ELF-1 (cell line): ENCODE results near the gene AKR7A3.
"Not testable (repeated sequence)": the region's sequence is repeated elsewhere in the genome, so short reads cannot be mapped to it uniquely, and the experiment has no call there.

Experiments
- DNase-seq: peaks from one replicate; pipeline ENCODE4 v3.0.0-alpha.2; 2016; ENCODE audit warnings: low read depth, low spot score

AKR7A3 gene

GRCh38 chr1:19319196-19319595 lies 30.6 kb upstream of the AKR7A3 start:
- no peak for DNase-seq

DNA sequence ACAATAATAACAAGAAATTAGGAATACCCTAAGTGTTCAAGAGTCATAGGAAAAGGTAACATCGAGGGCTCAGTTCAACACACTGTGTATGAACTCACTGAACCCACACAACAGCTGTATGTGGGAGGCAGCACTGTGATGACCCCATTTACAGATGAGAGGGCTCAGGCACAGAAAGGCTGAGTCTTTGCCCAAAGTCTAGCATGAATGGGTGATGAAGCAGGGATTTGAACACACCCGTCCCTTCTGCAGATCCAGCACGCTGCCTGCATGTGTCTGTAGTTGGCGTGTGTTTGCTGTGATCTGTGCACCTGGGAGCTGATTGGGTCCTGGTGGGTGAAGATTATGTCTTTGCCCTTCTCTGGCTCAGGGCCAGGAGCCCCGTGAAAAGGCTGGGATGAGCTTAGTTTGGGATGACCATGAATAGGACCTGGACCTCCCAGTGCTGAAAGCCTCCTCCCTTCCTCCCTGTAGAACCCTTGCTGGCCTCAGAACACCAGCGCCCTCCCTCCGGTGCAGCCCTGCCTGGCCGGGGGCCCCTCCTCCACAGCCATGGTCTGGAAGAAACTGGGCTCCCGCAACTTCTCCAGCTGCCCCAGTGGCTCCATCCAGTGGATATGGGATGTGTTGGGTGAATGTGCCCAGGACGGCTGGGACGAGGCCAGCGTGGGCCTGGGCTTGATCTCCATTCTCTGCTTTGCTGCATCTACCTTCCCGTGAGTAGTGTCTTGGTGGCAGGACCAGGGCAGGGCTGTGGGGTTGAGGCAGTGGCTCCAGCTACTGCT lies 28.7 kb upstream of the AKR7A3 start:
- peak; percentile 52 for DNase-seq

- no peak for DNase-seq
Measured at GRCh38 chr1:19315378-19316198, 27.0 kb upstream of the AKR7A3 start.

DNA sequence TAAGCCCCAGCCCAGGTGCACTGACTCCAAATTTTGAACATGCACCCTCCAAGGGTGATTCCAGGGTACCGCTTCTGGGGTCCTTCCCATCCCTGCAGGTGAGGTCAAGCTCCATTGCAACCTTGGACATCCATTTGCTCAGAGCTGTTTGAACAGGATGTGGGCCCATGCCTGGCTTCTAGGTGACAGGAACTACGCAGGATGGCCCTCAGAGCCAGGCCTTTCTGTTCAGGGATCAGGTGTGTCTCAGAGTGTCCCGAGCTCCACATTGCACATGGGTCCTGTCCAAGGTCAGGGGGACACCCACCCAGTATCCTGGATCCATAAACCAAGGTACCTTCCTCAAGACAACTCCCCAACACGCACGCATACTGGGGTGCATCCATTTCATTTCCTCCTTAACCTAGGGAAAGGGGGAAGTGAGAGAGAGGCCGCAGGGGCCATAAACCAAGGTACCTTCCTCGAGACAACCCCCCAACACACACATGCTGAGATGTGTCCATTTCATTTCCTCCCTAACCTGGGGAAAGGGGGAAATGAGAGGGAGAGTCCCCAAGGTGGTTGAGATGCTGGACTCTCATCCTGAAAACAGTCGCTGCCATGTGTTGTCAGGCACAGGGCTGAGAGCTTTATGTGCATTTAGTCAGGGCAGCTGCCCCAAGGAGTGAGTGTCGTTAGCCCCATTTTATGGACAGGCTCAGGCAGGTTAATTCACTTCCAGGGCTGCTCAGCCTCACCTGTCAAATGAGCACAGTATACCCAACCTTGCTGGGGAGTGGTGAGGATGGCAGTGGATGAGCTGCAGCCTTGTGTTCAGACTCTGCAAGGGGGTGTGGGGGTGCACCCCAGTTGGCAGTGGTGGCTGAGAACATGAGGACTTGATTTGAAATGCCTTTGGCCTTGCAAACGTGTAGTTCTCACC lies 25.7 kb upstream of the AKR7A3 start:
- DNase-seq = no peak

DNA sequence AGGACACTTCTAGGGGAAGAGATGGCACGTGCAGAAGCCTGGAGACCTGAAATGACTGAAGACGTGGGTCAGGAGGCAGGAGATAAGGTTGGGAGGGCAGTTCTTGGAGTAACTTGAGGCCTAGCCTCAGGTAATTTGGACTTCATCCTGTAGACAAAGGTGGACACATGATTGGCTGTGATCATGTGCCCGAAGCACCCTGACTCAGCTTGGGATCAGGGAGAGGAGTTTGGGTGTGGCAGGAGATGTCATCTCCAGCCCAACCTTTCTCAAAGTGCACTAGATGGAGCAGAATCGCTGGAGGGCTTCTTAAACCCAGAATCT lies 25.0 kb upstream of the AKR7A3 start:
- no peak for DNase-seq

- DNase-seq = no peak
Measured at GRCh38 chr1:19312782-19313635, 24.4 kb upstream of the AKR7A3 start.

DNA sequence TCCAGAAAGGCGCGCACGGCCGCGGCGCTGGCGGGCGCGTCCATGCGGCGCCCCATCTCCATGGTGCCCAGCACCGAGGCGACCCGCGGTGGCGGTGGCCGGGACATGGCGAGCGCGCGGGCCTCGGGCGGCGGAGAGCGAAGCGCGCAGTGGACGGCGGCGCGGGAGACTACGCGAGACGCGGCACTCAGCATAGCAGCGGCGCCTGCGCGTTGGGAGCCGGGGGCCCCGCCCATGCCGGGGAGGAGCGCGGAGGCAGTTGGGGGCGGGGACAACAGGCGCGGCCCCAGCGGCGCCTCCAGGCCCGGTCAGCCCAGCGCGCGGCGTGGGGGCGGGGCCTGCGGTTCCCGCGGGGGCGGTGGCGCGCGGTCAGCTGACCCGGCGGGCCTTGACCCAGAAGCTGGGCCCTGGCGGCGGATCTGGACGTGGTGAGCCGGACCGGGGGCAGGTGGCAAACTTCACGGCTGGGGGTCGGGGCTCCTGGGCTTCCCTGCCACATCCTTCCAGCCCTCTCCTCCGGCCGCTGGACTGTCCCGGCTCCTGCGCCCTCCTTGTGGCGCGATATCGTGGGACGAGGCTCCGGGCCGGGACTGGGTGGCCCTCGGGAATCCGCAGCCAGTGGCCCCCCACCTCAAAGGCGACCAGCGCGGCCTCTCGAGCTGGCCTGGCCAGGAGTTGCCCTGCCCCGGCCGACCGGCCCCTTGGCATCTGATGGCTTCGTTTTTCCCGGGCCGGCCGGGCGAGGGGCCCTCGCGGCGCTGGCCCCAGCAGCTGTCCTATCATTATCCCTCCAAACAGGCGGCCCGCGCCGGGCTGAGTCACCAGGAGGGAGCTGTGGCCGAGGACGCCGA lies 23.6 kb upstream of the AKR7A3 start, which contains the start of the genes AKR7A2 and SLC66A1:
Gene AKR7A2, minus strand, starts transcription at position 214 of the 851 bp plus-strand sequence. Its CDS starts 20 bp downstream, at position 194.
Gene SLC66A1, plus strand, starts transcription at position 396 of the 851 bp plus-strand sequence. CDS start 5,352 bp downstream, outside the sequence.
- DNase-seq = peak; percentile 91

DNA sequence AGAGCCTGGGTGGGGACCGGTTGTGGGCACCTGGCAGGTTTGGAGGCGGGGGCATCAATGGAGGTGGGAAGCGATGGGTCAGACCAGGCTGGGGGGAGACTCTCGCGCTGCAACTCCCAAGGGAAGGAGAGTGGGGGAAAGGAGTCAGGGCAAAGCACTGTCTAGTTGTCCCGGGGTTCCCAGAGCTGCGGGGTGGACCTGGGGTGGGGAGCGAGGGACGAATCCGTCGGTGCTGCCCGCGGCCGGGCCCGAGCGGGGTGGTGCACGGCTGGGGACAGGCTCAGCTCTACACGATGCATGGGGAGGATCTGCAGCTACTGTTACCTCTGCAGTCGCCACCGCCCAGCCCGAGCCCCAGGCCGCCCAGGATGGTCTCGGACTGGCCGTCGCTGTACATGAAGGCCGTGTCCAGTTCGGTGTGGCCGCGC lies 22.9 kb upstream of the AKR7A3 start:
- no peak for DNase-seq

GRCh38 chr1:19310720-19311502 lies 22.3 kb upstream of the AKR7A3 start:
- peak; percentile 25 for DNase-seq

DNA sequence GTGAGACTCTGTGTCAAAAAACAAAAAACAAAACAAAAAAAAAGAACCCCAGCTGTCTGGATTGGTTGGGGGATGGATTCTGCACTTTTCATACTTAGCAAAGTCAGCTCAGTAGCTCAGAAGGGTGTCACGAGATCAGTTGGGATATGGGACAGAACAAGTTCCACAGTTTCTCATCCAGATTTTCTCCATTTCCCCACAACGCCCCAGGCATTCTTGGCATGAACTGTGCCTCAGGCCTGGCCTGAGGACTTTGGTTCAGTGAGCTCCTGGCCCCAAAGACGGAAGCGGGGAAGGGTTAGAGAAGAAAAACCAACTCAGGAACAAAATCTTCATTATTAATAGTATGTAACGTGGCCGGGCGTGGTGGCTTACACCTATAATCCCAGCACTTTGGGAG lies 21.5 kb upstream of the AKR7A3 start:
- DNase-seq = no peak

GRCh38 chr1:19309123-19309813 lies 20.7 kb upstream of the AKR7A3 start:
- no peak for DNase-seq

DNA sequence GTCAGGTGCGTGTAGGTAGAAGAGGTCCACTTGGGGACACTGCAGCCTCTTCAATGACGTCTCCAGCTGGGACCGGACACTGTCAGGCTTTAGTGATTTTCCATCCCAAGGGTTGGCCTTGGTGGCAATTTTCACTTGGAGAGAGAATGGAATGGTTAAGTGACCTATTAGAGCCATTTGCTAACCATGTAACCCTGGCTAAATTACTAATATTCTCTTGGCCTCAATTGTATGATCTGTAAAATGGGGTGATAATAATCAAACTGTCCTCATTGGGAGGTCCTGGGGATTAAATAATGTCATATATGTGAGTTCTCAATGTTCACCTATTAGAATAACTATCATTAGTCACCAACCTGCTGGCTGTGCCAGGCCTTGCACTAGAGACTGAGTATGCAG lies 19.9 kb upstream of the AKR7A3 start:
- DNase-seq = no peak

DNA sequence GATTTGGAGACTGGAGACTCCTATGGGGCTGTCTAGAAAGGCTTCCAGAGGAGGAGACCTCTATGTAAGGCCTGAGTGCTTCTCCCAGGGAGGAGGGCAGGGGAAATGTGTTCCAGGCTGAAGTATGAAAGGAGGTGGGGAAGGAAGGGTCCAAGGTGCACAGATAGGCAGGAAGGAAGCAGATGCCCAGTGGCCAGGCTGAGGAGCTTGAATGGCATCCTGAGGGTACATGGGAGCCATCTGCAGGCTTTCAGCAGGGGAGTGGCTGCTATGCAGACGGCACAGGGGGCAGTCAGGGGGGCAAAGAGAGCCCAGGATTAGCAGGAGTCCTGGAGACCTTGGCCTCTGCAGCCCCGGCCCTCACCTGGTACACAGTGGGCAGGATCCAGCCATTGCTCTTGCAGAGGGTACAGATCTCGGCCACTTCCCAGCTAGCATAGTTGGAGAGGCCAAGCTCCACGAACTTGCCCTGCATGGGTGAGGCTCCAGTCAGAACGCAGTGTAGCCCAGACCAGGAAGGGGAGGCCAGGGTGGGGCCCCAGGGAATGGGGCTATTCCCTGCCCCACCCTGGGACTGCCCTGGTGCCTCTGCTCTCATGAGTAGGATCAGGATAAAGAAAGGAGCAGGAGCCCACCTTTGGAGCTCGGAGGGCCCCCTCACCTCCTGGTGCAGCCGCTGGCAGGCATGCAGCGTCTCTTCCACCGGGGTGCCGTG lies 19.4 kb upstream of the AKR7A3 start:
- no peak for DNase-seq

DNA sequence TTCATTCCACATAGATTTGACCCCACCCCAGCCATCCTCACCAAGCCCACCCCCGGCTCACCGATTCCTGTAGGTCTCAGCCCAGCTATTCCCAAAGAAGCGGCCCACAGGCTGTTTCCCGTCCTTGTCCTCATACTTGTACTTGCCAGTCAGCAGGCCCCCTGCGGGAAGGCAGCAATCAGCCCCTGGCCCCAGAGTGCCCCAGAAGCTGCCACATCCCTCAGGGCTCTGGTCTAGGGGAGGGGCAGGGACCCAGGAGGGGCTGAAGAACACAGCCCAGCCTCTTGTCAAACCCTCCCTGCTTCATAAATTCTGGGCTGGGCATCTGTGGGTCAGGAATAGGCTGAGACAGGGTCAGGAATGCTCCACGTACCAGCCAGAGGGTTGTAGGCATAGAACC lies 18.4 kb upstream of the AKR7A3 start:
- DNase-seq = no peak

GRCh38 chr1:19305880-19306279 lies 17.3 kb upstream of the AKR7A3 start:
- DNase-seq = no peak

DNA sequence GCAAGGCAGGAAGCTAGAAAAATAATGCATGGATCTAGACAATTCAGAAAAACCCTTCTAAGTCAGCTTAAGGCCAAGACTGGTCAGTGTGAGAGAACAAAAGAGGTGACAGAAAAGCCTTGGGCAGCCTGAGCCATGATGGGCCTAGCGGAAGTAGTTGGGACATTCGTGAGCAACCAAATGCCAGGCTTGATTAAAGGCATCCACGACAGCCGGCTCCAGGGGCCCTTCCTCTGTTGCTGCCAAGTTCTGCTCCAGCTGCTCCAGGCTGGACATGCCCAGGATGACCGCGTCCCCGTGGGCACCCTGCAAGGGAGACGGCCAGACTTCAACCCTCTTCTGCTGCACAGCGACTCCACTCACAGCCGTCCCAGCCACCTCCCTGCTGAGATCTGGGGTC lies 15.5 kb upstream of the AKR7A3 start:
- not testable (repeated sequence) for DNase-seq

GRCh38 chr1:19300211-19300610 lies 11.6 kb upstream of the AKR7A3 start:
- no peak for DNase-seq

DNA sequence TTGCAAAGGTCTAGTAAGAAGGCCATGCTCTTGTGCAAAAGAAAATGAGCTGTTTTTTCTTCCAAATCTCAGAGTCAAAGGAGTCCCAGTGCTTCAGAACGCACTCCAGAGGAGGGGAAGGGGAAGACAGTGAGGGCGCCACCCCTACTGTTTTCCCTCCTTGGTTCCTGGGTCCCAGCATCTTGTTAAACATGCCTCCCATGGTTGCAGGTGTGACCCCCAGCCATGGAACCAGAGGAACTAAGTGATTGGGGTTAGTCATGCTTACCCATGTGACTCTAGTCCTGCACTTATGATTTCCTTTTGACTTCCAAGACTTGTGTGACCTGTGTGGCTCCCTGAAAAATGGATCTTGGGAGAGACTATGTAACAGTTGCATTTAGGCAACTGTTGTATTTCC lies 6.1 kb upstream of the AKR7A3 start:
- no peak for DNase-seq
